Gastrocnemius medialis (tissue), 4 donors: ENCODE data around the gene NOL12. TPM values are rescaled to one million over a fixed set of nuclear protein-coding genes. Genes with fewer than 3 reads are reported as not detected.

ENCODE experiments used
- ATAC-seq, 2 donors: fragments of 150-250 bp; one replicate each; pipeline ENCODE4 v1.9.1; 2016
- DNase-seq, 2 donors: peaks; one replicate each; pipeline ENCODE4 v3.0.0-alpha.2; 2019
- H3K27ac ChIP-seq, 4 donors: fragments of 200-600 bp; sonication (generic); 1 replicate in 1 of 4; 2 replicates in 3 of 4; pipeline ENCODE4 v1.5.1; 2016 to 2018; ENCODE audit warnings: mild to moderate bottlenecking in 2 of 4, moderate library complexity in 1 of 4
- H3K27me3 ChIP-seq, 3 donors: fragments of 200-600 bp; sonication (generic) in 2 of 3; 1 replicate in 1 of 3; 2 replicates in 2 of 3; pipeline versions ENCODE4 v1.5.1 to v1.6.0; 2016 to 2019; ENCODE audit warnings: mild to moderate bottlenecking in 1 of 3, moderate library complexity in 1 of 3
- H3K36me3 ChIP-seq, 2 donors: fragments of 200-600 bp; sonication (generic) in 1 of 2; one replicate each; pipeline ENCODE4 v1.5.1; 2017 to 2018
- H3K4me1 ChIP-seq, 2 donors: fragments of 200-600 bp; sonication (generic) in 1 of 2; one replicate each; pipeline ENCODE4 v1.5.1; 2016 to 2017; ENCODE audit warnings: mild to moderate bottlenecking in 2 of 2
- H3K4me3 ChIP-seq, 4 donors: fragments of 200-600 bp; sonication (generic) in 3 of 4; 1 replicate in 1 of 4; 2 replicates in 3 of 4; pipeline ENCODE4 v1.5.1; 2016 to 2019; ENCODE audit warnings: mild to moderate bottlenecking in 2 of 4
- H3K9me3 ChIP-seq, 3 donors: fragments of 200-600 bp; sonication (generic) in 2 of 3; 1 replicate in 1 of 3; 2 replicates in 2 of 3; pipeline ENCODE4 v1.5.1; 2016 to 2019
- POLR2A ChIP-seq, 2 donors: fragments of 450-650 bp; IDR thresholded peaks; one replicate each; pipeline ENCODE4 v1.6.1; 2017; ENCODE audit warnings: antibody characterized with exemption in 2 of 2, mild to moderate bottlenecking in 2 of 2, moderate library complexity in 2 of 2
- in situ Hi-C, 4 donors: fragments of 200-750 bp; cut with MboI; loops; one replicate each; pipeline versions ENCODE4 v1.15.0 to v1.8.0; 2017; ENCODE audit warnings: low sequenced_read_pairs in 4 of 4
- intact Hi-C: fragments of 100-400 bp; cut with DNase I; formaldehyde crosslinking; loops from one replicate; pipeline ENCODE4 v1.15.1; 2023; ENCODE audit warnings: low total_unique reads
- total RNA-seq, 4 donors: library from RNA; depleted of rRNA; stranded (reverse); fragments of >200 nt; gene quantifications; one replicate each; pipeline versions ENCODE4 v1.1.0 to v1.2.3, GENCODE V29; 2016
- TF ChIP-seq, protein P1 (sequence below), 5 experiments: fragments of 450-650 bp in 3 of 5; fragments of 200-600 bp in 2 of 5; sonication (generic) in 2 of 5; IDR thresholded peaks in 4 of 5; conservative IDR thresholded peaks in 1 of 5; 1 replicate in 4 of 5; 2 replicates in 1 of 5; pipeline ENCODE4 v1.5.1; 2016 to 2019; ENCODE audit warnings: antibody characterized with exemption in 5 of 5, mild to moderate bottlenecking in 3 of 5, moderate library complexity in 3 of 5

Gene NOL12
- total RNA-seq, 4 donors from 2014 or later: 10.0 to 21.7 (median 16.6) TPM

- H3K4me3 ChIP-seq: no peak overlapping the region
- peaks cover 0 to 3% of the 10 kb centered on the region in 2 donors for H3K4me1 ChIP-seq
- in situ Hi-C loops: loop anchor here in 2 of 4 donors (5.0 to 25.0 kb wide), 2 partner anchors 35 to 140 kb away; no protein-coding TSS in a partner anchor
- TF ChIP-seq, protein P1, sequence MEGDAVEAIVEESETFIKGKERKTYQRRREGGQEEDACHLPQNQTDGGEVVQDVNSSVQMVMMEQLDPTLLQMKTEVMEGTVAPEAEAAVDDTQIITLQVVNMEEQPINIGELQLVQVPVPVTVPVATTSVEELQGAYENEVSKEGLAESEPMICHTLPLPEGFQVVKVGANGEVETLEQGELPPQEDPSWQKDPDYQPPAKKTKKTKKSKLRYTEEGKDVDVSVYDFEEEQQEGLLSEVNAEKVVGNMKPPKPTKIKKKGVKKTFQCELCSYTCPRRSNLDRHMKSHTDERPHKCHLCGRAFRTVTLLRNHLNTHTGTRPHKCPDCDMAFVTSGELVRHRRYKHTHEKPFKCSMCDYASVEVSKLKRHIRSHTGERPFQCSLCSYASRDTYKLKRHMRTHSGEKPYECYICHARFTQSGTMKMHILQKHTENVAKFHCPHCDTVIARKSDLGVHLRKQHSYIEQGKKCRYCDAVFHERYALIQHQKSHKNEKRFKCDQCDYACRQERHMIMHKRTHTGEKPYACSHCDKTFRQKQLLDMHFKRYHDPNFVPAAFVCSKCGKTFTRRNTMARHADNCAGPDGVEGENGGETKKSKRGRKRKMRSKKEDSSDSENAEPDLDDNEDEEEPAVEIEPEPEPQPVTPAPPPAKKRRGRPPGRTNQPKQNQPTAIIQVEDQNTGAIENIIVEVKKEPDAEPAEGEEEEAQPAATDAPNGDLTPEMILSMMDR (IDR thresholded peaks at IDR 0.05 in 4 of 5, conservative IDR thresholded peaks at IDR 0.05 in 1 of 5): no peak
- no peak for TF ChIP-seq POLR2A (IDR thresholded peaks at IDR 0.05)
- intact Hi-C loops: no loop called here
- H3K27ac ChIP-seq: no peak overlapping the region
- H3K36me3 ChIP-seq: no peaks in the 10 kb centered on the region
- no peaks in the 10 kb centered on the region for H3K27me3 ChIP-seq
- ATAC-seq (no peak), DNase-seq (no peak)
- H3K9me3 ChIP-seq: no peaks in the 10 kb centered on the region
Observed at GRCh38 chr22:37647317-37647716, 38.8 kb upstream of the NOL12 start.

GRCh38 chr22:37647928-37648327 is 38.2 kb upstream of the NOL12 start:
- H3K27me3 ChIP-seq: no peaks in the 10 kb centered on the region
- no peak for ATAC-seq
- TF ChIP-seq, protein P1 (IDR thresholded peaks at IDR 0.05 in 4 of 5, conservative IDR thresholded peaks at IDR 0.05 in 1 of 5): no peak
- no peaks in the 10 kb centered on the region for H3K9me3 ChIP-seq
- no peak overlapping the region for H3K4me3 ChIP-seq
- H3K4me1 ChIP-seq: peaks cover 0 to 2% of the 10 kb centered on the region in 2 donors
- in situ Hi-C loops: loop anchor here in 2 of 4 donors (5.0 to 25.0 kb wide), 2 partner anchors 34 to 139 kb away; no protein-coding TSS in a partner anchor
- intact Hi-C loops: no loop called here
- DNase-seq: no peak
- H3K36me3 ChIP-seq: no peaks in the 10 kb centered on the region
- H3K27ac ChIP-seq: no peak overlapping the region

- intact Hi-C loops (no loop called here), in situ Hi-C loops (no loop called here)
- Histone ChIP-seq H3K27me3 (no peaks in the 10 kb centered on the region), H3K9me3 (no peaks in the 10 kb centered on the region), H3K27ac (no peak overlapping the region), H3K36me3 (no peaks in the 10 kb centered on the region), H3K4me3 (no peak overlapping the region), H3K4me1 (no peaks in the 10 kb centered on the region)
- ATAC-seq: no peak
- no peak for DNase-seq
- TF ChIP-seq, protein P1 (IDR thresholded peaks at IDR 0.05 in 4 of 5, conservative IDR thresholded peaks at IDR 0.05 in 1 of 5): no peak
- no peak for TF ChIP-seq POLR2A (IDR thresholded peaks at IDR 0.05)
Observed at GRCh38 chr22:37650463-37651136, 35.5 kb upstream of the NOL12 start.

DNA sequence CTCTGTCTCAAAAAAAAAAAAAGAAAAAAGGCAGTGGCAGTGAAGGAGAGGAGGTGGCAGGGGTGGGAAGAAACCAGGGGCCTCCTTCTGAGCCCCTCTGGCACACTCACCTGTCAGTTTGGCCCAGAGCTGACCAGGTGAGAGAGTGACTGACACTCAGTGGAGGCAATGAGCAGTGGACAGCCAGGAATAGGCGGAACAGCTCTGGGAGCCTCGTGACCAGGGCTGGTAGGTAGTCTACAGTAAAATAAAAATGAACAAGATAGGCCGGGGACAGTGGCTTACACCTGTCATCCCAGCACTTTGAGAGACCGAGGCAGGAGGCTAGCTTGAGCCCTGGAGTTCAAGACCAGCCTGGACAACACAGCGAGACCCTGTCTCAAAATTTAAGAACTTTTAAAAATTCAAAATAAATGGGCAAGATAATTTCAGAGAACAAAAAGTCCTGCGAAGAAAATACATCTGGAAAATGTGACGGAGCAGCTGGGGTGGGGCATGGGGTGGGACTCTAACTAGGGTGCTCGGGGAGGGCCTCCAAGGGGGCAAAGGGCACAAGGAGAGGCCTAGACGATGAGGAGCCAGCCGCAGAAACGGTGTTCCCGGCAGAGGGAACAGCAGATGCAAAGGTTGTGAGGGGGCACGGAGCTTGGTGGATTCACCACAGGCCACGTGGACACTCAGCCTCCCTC is 31.4 kb upstream of the NOL12 start:
- ATAC-seq (no peak), DNase-seq (no peak)
- TF ChIP-seq, protein P1 (IDR thresholded peaks at IDR 0.05 in 4 of 5, conservative IDR thresholded peaks at IDR 0.05 in 1 of 5): no peak
- TF ChIP-seq POLR2A (IDR thresholded peaks at IDR 0.05): no peak
- no peaks in the 10 kb centered on the region for H3K27me3 ChIP-seq
- H3K4me3 ChIP-seq: no peak overlapping the region
- peaks cover 13 to 14% of the 10 kb centered on the region in 2 donors for H3K4me1 ChIP-seq
- H3K27ac ChIP-seq: peak overlapping the region in 1 of 4 donors; percentile 0
- H3K36me3 ChIP-seq: no peaks in the 10 kb centered on the region
- in situ Hi-C loops (no loop called here), intact Hi-C loops (loop anchor here (5.0 kb wide), 1 partner anchor 93 kb away; no protein-coding TSS in a partner anchor)
- H3K9me3 ChIP-seq: no peaks in the 10 kb centered on the region
